CD4-positive, CD25-positive, alpha-beta regulatory T cell (primary cell): ENCODE data around the gene OR6K3. TPM values are rescaled to one million over a fixed set of nuclear protein-coding genes. Genes with fewer than 3 reads are reported as not detected.

Source experiments
- ATAC-seq, 2 donors: fragments of 150-1000 bp; cut with Tn5 transposase; one replicate each; pipeline ENCODE4 v1.10.0; 2021; ENCODE audit warnings: low read depth in 2 of 2, moderate number of reproducible peaks in 2 of 2, moderate library complexity in 1 of 2
- DNase-seq, 3 donors: peaks; one replicate each; pipeline versions ENCODE4 v3.0.0 to v3.0.0-alpha.2; 2012 to 2022; ENCODE audit warnings: mixed read lengths in 1 of 3
- H3K27ac ChIP-seq: one replicate; pipeline ENCODE4 v1.7.0; 2013; ENCODE audit warnings: mild to moderate bottlenecking, low read length; ENCODE audit not compliant: insufficient read depth, poor library complexity, severe bottlenecking
- H3K27me3 ChIP-seq: one replicate; pipeline ENCODE4 v1.7.0; 2013; ENCODE audit warnings: low read length; ENCODE audit not compliant: control insufficient read depth, insufficient read depth
- H3K36me3 ChIP-seq: one replicate; pipeline ENCODE4 v1.7.0; 2013; ENCODE audit warnings: mild to moderate bottlenecking, low read length, moderate library complexity; ENCODE audit not compliant: control insufficient read depth, insufficient read depth
- H3K4me1 ChIP-seq: 2 replicates; pipeline ENCODE4 v1.7.0; 2013; ENCODE audit warnings: mild to moderate bottlenecking, low read length; ENCODE audit not compliant: insufficient read depth, control insufficient read depth, poor library complexity, severe bottlenecking
- H3K4me3 ChIP-seq: one replicate; pipeline ENCODE4 v1.7.0; 2013; ENCODE audit warnings: low read depth, mild to moderate bottlenecking, low read length, moderate library complexity
- H3K9me3 ChIP-seq, 2 experiments: 1 replicate in 1 of 2; 2 replicates in 1 of 2; pipeline ENCODE4 v1.7.0; 2013; ENCODE audit warnings: low read length in 2 of 2, mild to moderate bottlenecking in 1 of 2, moderate library complexity in 1 of 2; ENCODE audit not compliant: control insufficient read depth in 2 of 2
- H3K27ac Mint-ChIP-seq, 3 donors: one replicate each; pipeline ENCODE4 v1.8.0; 2020 to 2022; ENCODE audit warnings: mild to moderate bottlenecking in 3 of 3, mixed read lengths in 3 of 3, moderate library complexity in 2 of 3
- H3K27me3 Mint-ChIP-seq: one replicate; pipeline ENCODE4 v1.8.0; 2022; ENCODE audit warnings: mild to moderate bottlenecking, mixed read lengths
- H3K36me3 Mint-ChIP-seq: one replicate; pipeline ENCODE4 v1.8.0; 2020; ENCODE audit warnings: mixed read lengths
- H3K4me1 Mint-ChIP-seq, 4 donors: one replicate each; pipeline ENCODE4 v1.8.0; 2020 to 2022; ENCODE audit warnings: mixed read lengths in 4 of 4, mild to moderate bottlenecking in 1 of 4
- H3K4me3 Mint-ChIP-seq, 4 donors: one replicate each; pipeline ENCODE4 v1.8.0; 2020 to 2022; ENCODE audit warnings: mild to moderate bottlenecking in 4 of 4, mixed read lengths in 4 of 4, moderate library complexity in 3 of 4
- H3K9me3 Mint-ChIP-seq, 7 donors: one replicate each; pipeline ENCODE4 v1.8.0; 2020 to 2022; ENCODE audit warnings: mixed read lengths in 7 of 7, mild to moderate bottlenecking in 3 of 7, moderate library complexity in 2 of 7
- polyA plus RNA-seq, 4 donors: library from polyadenylated mRNA; unstranded; fragments of 300-500 nt; fragmentation: Illumina TruSeq; gene quantifications; one replicate each; pipeline ENCODE4 v1.2.3, GENCODE V29; 2021
- total RNA-seq: library from RNA; stranded (reverse); gene quantifications from one replicate; pipeline ENCODE4 v1.2.3, GENCODE V29; 2022

The OR6K3 gene, protein sequence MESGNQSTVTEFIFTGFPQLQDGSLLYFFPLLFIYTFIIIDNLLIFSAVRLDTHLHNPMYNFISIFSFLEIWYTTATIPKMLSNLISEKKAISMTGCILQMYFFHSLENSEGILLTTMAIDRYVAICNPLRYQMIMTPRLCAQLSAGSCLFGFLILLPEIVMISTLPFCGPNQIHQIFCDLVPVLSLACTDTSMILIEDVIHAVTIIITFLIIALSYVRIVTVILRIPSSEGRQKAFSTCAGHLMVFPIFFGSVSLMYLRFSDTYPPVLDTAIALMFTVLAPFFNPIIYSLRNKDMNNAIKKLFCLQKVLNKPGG
- not detected for total RNA-seq
- polyA plus RNA-seq: not detected

DNA sequence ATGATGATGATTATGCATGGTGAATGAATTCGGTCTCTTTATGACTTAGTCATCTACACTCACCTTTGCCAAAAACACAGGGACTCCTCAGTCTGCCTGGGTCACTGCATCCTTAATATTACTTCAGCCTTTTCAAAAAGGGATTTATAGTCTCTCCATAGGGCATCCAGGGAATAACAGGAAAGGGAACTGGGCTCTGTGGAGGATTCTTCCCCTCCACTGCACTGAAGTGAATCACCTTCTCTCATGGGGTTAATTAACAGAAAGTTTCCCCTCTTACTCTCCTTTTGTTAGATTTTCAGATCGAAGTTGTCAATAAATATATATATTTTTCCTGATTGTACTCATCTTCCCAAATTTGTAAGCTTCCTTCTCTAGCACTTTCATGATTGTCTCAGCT is at the start of gene OR6K3:
Gene OR6K3 (minus strand): TSS at position 101 of the 400 bp plus-strand sequence. CDS start 2,605 bp downstream, outside the sequence.
- Mint-ChIP-seq H3K27me3 (peaks cover 15% of the 10 kb centered on the region), H3K36me3 (no peaks in the 10 kb centered on the region), H3K27ac (no peak within 1 kb of the TSS), H3K4me1 (no peaks in the 10 kb centered on the region), H3K9me3 (peaks cover 0 to 2% (median 0%) of the 10 kb centered on the region in 7 donors), H3K4me3 (no peak within 1 kb of the TSS)
- Histone ChIP-seq H3K36me3 (no peaks in the 10 kb centered on the region), H3K27me3 (peaks cover 7% of the 10 kb centered on the region), H3K4me1 (no peaks in the 10 kb centered on the region), H3K4me3 (no peak within 1 kb of the TSS), H3K27ac (no peak within 1 kb of the TSS), H3K9me3 (no peaks in the 10 kb centered on the region)
- ATAC-seq (no peak), DNase-seq (no peak)

DNA sequence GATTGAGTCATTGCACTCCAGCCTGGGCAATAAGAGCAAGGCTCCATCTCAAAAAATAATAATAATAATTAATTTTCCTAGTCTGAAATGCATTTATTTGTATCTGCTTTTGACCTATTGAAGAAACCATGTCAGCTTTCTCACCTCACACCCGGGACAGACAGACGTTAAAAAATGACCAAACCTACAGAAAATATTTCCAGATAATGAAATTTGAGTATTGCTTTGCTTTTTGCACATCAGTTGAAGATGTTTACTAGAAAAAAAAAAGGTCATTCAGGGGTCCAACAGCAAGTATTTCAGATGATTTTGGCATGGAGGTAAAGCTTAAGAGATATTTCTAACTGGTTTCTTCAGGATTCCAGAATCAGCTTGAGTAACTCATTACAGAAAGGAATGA is 33.9 kb upstream of the OR6K3 start, which contains the start of gene OR6K6:
Gene OR6K6 (plus strand): TSS at position 301 of the 400 bp plus-strand sequence. CDS start 168 bp downstream, outside the sequence.
- H3K9me3 ChIP-seq: no peaks in the 10 kb centered on the region
- no peaks in the 10 kb centered on the region for H3K36me3 Mint-ChIP-seq
- peaks cover 22% of the 10 kb centered on the region for H3K27me3 Mint-ChIP-seq
- no peak within 1 kb of the TSS for H3K27ac ChIP-seq
- DNase-seq: no peak
- H3K4me1 ChIP-seq: no peaks in the 10 kb centered on the region
- H3K27me3 ChIP-seq: peaks cover under 1% of the 10 kb centered on the region
- H3K4me3 Mint-ChIP-seq: no peak within 1 kb of the TSS
- peaks cover 0 to 4% (median 3%) of the 10 kb centered on the region in 7 donors for H3K9me3 Mint-ChIP-seq
- H3K4me3 ChIP-seq: no peak within 1 kb of the TSS
- no peaks in the 10 kb centered on the region for H3K4me1 Mint-ChIP-seq
- H3K36me3 ChIP-seq: no peaks in the 10 kb centered on the region
- no peak for ATAC-seq
- H3K27ac Mint-ChIP-seq: no peak within 1 kb of the TSS

DNA sequence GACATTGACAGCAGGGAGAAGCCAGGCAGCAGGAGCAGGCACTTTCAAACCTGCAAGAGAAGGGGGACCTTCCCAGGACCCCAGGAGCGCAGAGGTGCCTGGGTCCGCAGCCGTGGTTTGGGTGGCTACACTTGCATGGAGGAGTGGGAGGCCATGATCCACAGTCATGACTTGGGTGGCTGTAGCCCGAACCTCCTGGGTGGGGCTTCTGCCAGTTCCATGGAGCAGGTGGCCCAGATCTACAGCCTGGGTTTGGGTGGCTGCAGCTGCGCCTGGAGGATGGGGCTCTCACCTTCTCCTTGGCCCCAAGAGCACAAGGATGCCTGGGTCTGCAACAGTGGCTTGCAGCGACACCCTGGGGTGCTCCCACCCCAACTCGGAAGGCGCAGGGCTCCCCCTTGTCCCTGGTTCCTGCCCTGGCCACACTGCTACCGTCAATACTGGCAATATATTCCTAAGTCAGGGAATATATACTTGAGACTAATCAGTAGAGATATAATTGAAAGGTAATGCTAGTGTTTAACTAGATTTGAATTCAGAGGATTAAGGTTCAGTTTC is 31.7 kb upstream of the OR6K3 start:
- Histone ChIP-seq H3K4me3 (no peak overlapping the region), H3K36me3 (no peaks in the 10 kb centered on the region), H3K27me3 (peaks cover 3% of the 10 kb centered on the region), H3K27ac (no peak overlapping the region), H3K4me1 (no peaks in the 10 kb centered on the region), H3K9me3 (no peaks in the 10 kb centered on the region)
- H3K4me1 Mint-ChIP-seq: no peaks in the 10 kb centered on the region
- H3K27ac Mint-ChIP-seq: no peak overlapping the region
- no peak overlapping the region for H3K4me3 Mint-ChIP-seq
- no peaks in the 10 kb centered on the region for H3K36me3 Mint-ChIP-seq
- ATAC-seq (no peak), DNase-seq (no peak)
- H3K9me3 Mint-ChIP-seq: peaks cover 0 to 4% (median 0%) of the 10 kb centered on the region in 7 donors
- H3K27me3 Mint-ChIP-seq: peaks cover 16% of the 10 kb centered on the region

DNA sequence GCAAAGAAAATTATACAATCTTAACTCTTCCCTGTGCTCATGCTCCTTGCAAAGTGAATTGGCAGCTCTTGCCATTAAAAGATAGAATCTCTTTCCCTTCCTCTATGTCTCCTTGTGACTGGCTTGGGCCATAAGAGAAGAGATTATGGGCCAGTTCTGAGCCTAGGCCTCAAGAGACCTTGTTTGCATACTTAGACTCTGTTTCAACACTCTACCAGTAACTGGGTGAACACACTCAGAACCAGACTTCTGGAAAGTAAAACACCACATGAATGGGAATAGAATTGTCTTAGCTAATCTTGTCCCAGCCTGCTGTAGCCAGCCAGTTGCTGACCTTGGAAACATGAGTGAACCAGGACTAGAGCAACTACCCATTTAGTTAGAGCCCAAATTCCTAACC is 15.3 kb upstream of the OR6K3 start:
- Mint-ChIP-seq H3K27me3 (peaks cover 22% of the 10 kb centered on the region), H3K4me1 (no peaks in the 10 kb centered on the region), H3K36me3 (no peaks in the 10 kb centered on the region), H3K4me3 (no peak overlapping the region), H3K9me3 (peaks cover 0 to 4% (median 0%) of the 10 kb centered on the region in 7 donors), H3K27ac (no peak overlapping the region)
- H3K36me3 ChIP-seq: no peaks in the 10 kb centered on the region
- H3K4me3 ChIP-seq: no peak overlapping the region
- H3K27ac ChIP-seq: no peak overlapping the region
- ATAC-seq (no peak), DNase-seq (no peak)
- H3K4me1 ChIP-seq: no peaks in the 10 kb centered on the region
- H3K9me3 ChIP-seq: no peaks in the 10 kb centered on the region
- peaks cover 13% of the 10 kb centered on the region for H3K27me3 ChIP-seq

DNA sequence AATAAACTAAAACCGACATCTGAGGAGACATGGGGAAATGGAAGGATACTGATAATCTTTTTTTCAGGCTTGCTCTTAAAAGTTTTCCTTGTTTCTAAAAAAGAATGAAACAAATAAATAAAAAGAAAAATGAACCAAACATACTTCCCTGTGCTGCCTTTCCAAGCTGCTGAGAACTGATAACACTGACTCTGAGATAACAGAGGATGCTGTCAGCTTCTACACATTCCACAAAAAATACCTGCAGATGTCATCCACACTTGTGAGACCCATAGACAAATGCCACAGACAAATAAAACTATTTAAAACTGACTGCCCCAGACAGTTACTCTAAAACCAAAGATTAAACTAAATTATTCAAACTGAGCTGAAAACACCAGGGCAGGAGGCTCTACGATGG is 12.0 kb upstream of the OR6K3 start:
- no peaks in the 10 kb centered on the region for H3K4me1 Mint-ChIP-seq
- no peak overlapping the region for H3K4me3 Mint-ChIP-seq
- DNase-seq (no peak), ATAC-seq (no peak)
- peaks cover 0 to 2% (median 0%) of the 10 kb centered on the region in 7 donors for H3K9me3 Mint-ChIP-seq
- H3K36me3 Mint-ChIP-seq: no peaks in the 10 kb centered on the region
- H3K36me3 ChIP-seq: no peaks in the 10 kb centered on the region
- no peak overlapping the region for H3K4me3 ChIP-seq
- H3K9me3 ChIP-seq: no peaks in the 10 kb centered on the region
- H3K27me3 ChIP-seq: peaks cover 8% of the 10 kb centered on the region
- peaks cover 26% of the 10 kb centered on the region for H3K27me3 Mint-ChIP-seq
- H3K27ac ChIP-seq: no peak overlapping the region
- H3K27ac Mint-ChIP-seq: peak overlapping the region in 1 of 3 donors; percentile 7
- H3K4me1 ChIP-seq: no peaks in the 10 kb centered on the region

DNA sequence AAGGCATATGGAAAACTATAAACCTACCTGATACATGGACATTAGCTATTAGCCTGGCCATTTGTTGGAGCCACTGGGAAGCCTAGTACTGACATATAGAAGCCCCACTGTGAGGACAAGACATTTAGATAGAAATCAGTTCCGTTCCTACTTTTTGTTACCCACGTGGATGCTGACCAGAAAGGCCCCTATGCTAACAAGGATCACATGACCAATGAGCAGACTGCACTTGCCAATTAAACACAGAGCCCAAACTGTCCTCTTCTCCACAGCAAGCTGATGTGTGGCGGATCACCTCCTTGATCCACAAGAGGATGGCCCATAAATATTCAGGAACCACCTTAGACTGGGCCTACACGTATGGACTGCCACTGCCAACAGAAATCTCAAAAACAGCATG is 11.2 kb upstream of the OR6K3 start:
- Histone ChIP-seq H3K27me3 (peaks cover 8% of the 10 kb centered on the region), H3K36me3 (no peaks in the 10 kb centered on the region), H3K4me3 (no peak overlapping the region), H3K9me3 (no peaks in the 10 kb centered on the region), H3K4me1 (no peaks in the 10 kb centered on the region), H3K27ac (no peak overlapping the region)
- Mint-ChIP-seq H3K27me3 (peaks cover 26% of the 10 kb centered on the region), H3K9me3 (no peaks in the 10 kb centered on the region), H3K4me3 (no peak overlapping the region), H3K36me3 (no peaks in the 10 kb centered on the region), H3K27ac (no peak overlapping the region), H3K4me1 (no peaks in the 10 kb centered on the region)
- ATAC-seq (no peak), DNase-seq (no peak)

DNA sequence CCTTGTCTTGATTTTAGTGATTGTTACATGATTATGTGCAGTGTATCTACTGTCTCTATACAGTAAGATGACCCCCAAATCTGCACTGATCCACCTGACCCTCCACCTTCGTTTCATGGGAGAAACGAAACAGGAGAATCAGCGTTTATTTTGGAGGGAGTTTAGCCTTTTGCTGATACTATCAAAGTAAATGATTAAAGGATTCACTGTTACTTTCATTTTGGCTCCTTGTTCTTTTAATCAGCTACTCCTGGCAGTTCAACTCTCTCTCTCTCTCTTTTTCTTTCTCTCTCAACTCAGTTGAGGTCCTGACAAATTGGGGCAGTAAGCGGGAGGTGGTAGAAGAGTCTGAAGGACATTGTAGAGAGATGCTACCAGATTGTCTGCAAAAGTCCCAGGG is 9.9 kb upstream of the OR6K3 start:
- Mint-ChIP-seq H3K4me1 (no peaks in the 10 kb centered on the region), H3K4me3 (no peak overlapping the region), H3K36me3 (no peaks in the 10 kb centered on the region), H3K27me3 (peaks cover 26% of the 10 kb centered on the region), H3K9me3 (no peaks in the 10 kb centered on the region), H3K27ac (no peak overlapping the region)
- ATAC-seq (no peak), DNase-seq (no peak)
- Histone ChIP-seq H3K4me1 (no peaks in the 10 kb centered on the region), H3K36me3 (no peaks in the 10 kb centered on the region), H3K4me3 (no peak overlapping the region), H3K27me3 (peaks cover 14% of the 10 kb centered on the region), H3K9me3 (no peaks in the 10 kb centered on the region), H3K27ac (no peak overlapping the region)
